HEK293 (cell line): ENCODE measurements around the gene C2CD4C.
"Not testable (repeated sequence)": the region's sequence is repeated elsewhere in the genome, so short reads cannot be mapped to it uniquely, and the experiment has no call there.

Source experiments
- CTCF ChIA-PET: fragments of 350-600 bp; formaldehyde crosslinking; extraction: SDS; loops from one replicate; lab custom pipeline; 2021; ENCODE audit warnings: antibody characterized with exemption; lab: Yijun Ruan, JAX
- POLR2A ChIA-PET: fragments of 300-600 bp; formaldehyde crosslinking; extraction: SDS; loops from one replicate; lab custom pipeline; 2020; ENCODE audit warnings: antibody characterized with exemption, inconsistent platforms; lab: Yijun Ruan, JAX
- H3K27ac ChIP-seq: fragments of 200-500 bp; sonication (Bioruptor generic); 2 replicates; pipeline ENCODE4 v1.5.1; 2014; ENCODE audit warnings: low read depth, low read length, control low read depth, inconsistent platforms; ENCODE audit errors: extremely low read depth
- H3K36me3 ChIP-seq, 2 experiments: fragments of 200-500 bp in 1 of 2; sonication (Bioruptor generic) in 1 of 2; 1 replicate in 1 of 2; 2 replicates in 1 of 2; pipeline ENCODE4 v1.5.1; 2014 to 2017; ENCODE audit warnings: inconsistent platforms in 2 of 2, low read length in 2 of 2; ENCODE audit not compliant: control insufficient read depth in 2 of 2, insufficient read depth in 1 of 2
- H3K4me1 ChIP-seq: fragments of 200-500 bp; sonication (Bioruptor generic); 2 replicates; pipeline ENCODE4 v1.5.1; 2014; ENCODE audit warnings: mild to moderate bottlenecking, low read length, inconsistent platforms; ENCODE audit not compliant: control insufficient read depth, insufficient read depth
- H3K4me3 ChIP-seq: 2 replicates; pipeline ENCODE4 v1.5.1; 2011; ENCODE audit warnings: low read depth, mild to moderate bottlenecking, control low read depth, low read length, moderate library complexity
- H3K9me3 ChIP-seq: fragments of 200-500 bp; sonication (Bioruptor generic); 2 replicates; pipeline ENCODE4 v1.5.1; 2014; ENCODE audit warnings: low read depth, low read length, inconsistent platforms; ENCODE audit not compliant: control insufficient read depth, insufficient read depth
- OVOL3 ChIP-seq: fragments of 450-650 bp; formaldehyde crosslinking; IDR thresholded peaks from 2 replicates; pipeline ENCODE4 v1.5.1; 2016; ENCODE audit warnings: missing biosample characterization, missing genetic modification characterization
- SP2 ChIP-seq: fragments of 450-650 bp; formaldehyde crosslinking; IDR thresholded peaks from 2 replicates; pipeline ENCODE4 v1.5.1; 2016; ENCODE audit warnings: missing biosample characterization, missing genetic modification characterization
- ZNF157 ChIP-seq: fragments of 450-650 bp; formaldehyde crosslinking; IDR thresholded peaks from 2 replicates; pipeline ENCODE4 v1.5.1; 2016; ENCODE audit warnings: missing biosample characterization, missing genetic modification characterization
- ZNF48 ChIP-seq: fragments of 450-650 bp; formaldehyde crosslinking; IDR thresholded peaks from 2 replicates; pipeline ENCODE4 v1.5.1; 2016; ENCODE audit warnings: missing biosample characterization, missing genetic modification characterization
- ZNF510 ChIP-seq: fragments of 450-650 bp; formaldehyde crosslinking; IDR thresholded peaks from 2 replicates; pipeline ENCODE4 v1.5.1; 2018; ENCODE audit warnings: mild to moderate bottlenecking, missing genetic modification characterization, missing biosample characterization; ENCODE audit not compliant: insufficient replicate concordance
- ZNF548 ChIP-seq: fragments of 450-650 bp; formaldehyde crosslinking; IDR thresholded peaks from 2 replicates; pipeline ENCODE4 v1.5.1; 2016; ENCODE audit warnings: missing biosample characterization, missing genetic modification characterization
- ZNF596 ChIP-seq: fragments of 450-650 bp; IDR thresholded peaks from 2 replicates; pipeline ENCODE4 v1.5.0; 2018; ENCODE audit warnings: missing biosample characterization, mild to moderate bottlenecking, missing genetic modification characterization, moderate library complexity
- ZNF610 ChIP-seq: fragments of 450-650 bp; formaldehyde crosslinking; IDR thresholded peaks from 2 replicates; pipeline ENCODE4 v1.5.1; 2016; ENCODE audit warnings: missing biosample characterization, missing genetic modification characterization, borderline replicate concordance
- ZNF623 ChIP-seq: fragments of 450-650 bp; formaldehyde crosslinking; IDR thresholded peaks from 2 replicates; pipeline ENCODE4 v1.5.1; 2016; ENCODE audit warnings: missing biosample characterization, missing genetic modification characterization
- ZNF624 ChIP-seq: fragments of 450-650 bp; formaldehyde crosslinking; IDR thresholded peaks from 2 replicates; pipeline ENCODE4 v1.5.1; 2017; ENCODE audit warnings: missing biosample characterization, missing genetic modification characterization
- ZNF830 ChIP-seq: fragments of 450-650 bp; IDR thresholded peaks from 2 replicates; pipeline ENCODE4 v1.5.0; 2018; ENCODE audit warnings: missing biosample characterization, missing genetic modification characterization, low read depth, mild to moderate bottlenecking, moderate library complexity
- TF ChIP-seq, protein P1 (sequence below): fragments of 450-650 bp; formaldehyde crosslinking; IDR thresholded peaks from 2 replicates; pipeline ENCODE4 v1.5.1; 2016; ENCODE audit warnings: missing biosample characterization, missing genetic modification characterization
- TF ChIP-seq, protein P2 (sequence below): sonication (generic); formaldehyde crosslinking; IDR thresholded peaks from 2 replicates; pipeline ENCODE4 v1.8.1; 2022; ENCODE audit warnings: mild to moderate bottlenecking, moderate library complexity, missing genetic modification reagents

The C2CD4C gene

DNA sequence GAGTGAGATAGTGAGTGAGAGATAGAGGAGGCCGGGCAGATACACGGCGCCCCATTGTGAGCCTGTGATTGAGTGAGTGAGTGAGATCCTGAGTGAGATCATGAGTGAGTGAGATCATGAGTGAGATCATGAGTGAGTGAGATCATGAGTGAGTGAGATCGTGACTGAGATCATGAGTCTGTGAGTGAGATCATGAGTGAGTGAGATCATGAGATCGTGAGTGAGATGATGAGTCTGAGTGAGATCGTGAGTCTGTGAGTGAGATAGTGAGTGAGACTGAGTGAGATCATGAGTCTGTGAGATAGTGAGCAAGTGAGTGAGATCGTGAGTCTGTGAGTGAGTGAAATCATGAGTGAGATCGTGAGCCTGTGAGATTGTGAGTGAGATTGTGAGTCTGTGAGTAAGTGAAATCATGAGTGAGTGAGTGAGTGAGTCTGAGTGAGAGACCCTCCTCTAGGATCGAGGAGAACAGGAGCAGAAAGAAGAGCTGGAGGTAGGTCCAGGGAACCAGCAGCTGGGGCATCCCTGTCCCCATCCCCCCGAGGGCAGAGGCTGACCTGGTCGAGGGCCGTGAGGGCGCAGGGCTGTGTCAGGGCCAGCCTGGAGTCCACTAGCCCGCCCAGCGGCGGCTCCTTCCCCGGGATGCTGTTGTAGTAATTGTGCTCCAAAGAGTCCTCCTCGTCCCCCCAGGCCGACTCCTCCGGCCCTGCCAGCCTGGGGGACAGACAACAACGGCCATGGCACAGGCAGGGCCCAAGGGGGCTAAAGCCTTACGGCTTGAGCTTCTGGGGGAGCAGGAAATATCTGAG lies 25.4 kb upstream of the C2CD4C start (continued):
- TF ChIP-seq OVOL3 (no peak), SP2 (tag by site-specific recombination) (0 out of 2 replicates have a peak, but pooled peaks have one; percentile 14)
- TF ChIP-seq, all 188 proteins: peak for 55

DNA sequence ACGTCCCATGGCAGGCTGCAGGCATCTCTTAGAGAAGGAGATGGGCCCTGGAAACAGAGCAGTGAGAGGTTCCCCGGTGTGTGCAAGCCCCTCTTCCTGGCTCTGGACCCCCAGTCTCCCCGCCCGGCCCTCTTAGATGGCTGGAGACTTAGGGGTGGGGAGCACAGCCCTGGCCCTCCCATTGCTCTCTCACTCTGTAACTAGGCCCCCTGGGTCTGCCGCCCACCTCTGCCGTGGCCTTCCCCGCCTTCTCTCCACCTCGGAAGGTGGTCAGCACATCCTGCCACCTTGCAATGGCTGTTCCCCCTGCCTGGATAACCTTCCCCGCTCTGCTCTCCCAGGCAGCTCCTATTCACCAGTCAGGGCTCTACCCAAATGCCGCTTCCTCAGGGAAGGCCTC lies 21.8 kb upstream of the C2CD4C start:
- TF ChIP-seq ZNF610 = no peak
- TF ChIP-seq, all 188 proteins: peak for 0

GRCh38 chr19:428149-428548 lies 19.2 kb upstream of the C2CD4C start:
- Histone ChIP-seq H3K9me3 (no peaks in the 10 kb centered on the region), H3K4me3 (no peak overlapping the region), H3K4me1 (no peaks in the 10 kb centered on the region), H3K36me3 (peaks cover 0 to 40% of the 10 kb centered on the region in 2 experiments; a peak in 1 of 3 replicates), H3K27ac (no peak overlapping the region)
- ChIA-PET POLR2A (no interaction called here), CTCF (no interaction called here)
- no peak for TF ChIP-seq ZNF48
- no peak for TF ChIP-seq ZNF830 (tag by site-specific recombination)
- no peak for TF ChIP-seq ZNF157 (tag by site-specific recombination)
- no peak for TF ChIP-seq ZNF624 (tag by site-specific recombination)
- TF ChIP-seq, protein P1, sequence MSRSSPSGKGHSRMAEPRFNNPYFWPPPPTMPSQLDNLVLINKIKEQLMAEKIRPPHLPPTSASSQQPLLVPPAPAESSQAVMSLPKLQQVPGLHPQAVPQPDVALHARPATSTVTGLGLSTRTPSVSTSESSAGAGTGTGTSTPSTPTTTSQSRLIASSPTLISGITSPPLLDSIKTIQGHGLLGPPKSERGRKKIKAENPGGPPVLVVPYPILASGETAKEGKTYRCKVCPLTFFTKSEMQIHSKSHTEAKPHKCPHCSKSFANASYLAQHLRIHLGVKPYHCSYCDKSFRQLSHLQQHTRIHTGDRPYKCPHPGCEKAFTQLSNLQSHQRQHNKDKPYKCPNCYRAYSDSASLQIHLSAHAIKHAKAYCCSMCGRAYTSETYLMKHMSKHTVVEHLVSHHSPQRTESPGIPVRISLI (tag by site-specific recombination) = no peak
- TF ChIP-seq ZNF596 (tag by site-specific recombination) = no peak
- no peak for TF ChIP-seq ZNF548 (tag by site-specific recombination)
- TF ChIP-seq, protein P2, sequence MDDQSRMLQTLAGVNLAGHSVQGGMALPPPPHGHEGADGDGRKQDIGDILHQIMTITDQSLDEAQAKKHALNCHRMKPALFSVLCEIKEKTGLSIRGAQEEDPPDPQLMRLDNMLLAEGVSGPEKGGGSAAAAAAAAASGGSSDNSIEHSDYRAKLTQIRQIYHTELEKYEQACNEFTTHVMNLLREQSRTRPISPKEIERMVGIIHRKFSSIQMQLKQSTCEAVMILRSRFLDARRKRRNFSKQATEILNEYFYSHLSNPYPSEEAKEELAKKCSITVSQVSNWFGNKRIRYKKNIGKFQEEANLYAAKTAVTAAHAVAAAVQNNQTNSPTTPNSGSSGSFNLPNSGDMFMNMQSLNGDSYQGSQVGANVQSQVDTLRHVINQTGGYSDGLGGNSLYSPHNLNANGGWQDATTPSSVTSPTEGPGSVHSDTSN (CRISPR knock-in tag) = no peak
- no peak for TF ChIP-seq ZNF510 (tag by site-specific recombination)
- no peak for TF ChIP-seq ZNF623

More for the DNA sequence above, 21.8 kb upstream of the C2CD4C start:
- CTCF ChIA-PET = no interaction called here
- no peaks in the 10 kb centered on the region for H3K4me1 ChIP-seq
- POLR2A ChIA-PET = no interaction called here
- no peak overlapping the region for H3K27ac ChIP-seq
- H3K9me3 ChIP-seq = no peaks in the 10 kb centered on the region
- no peak overlapping the region for H3K4me3 ChIP-seq
- peaks cover 3 to 46% of the 10 kb centered on the region in 2 experiments; a peak in 1 of 3 replicates for H3K36me3 ChIP-seq

- H3K9me3 ChIP-seq = not testable (repeated sequence)
These were observed 18.7 kb upstream of the C2CD4C start for GRCh38 chr19:427675-428074.

More at GRCh38 chr19:427675-428074, 18.7 kb upstream of the C2CD4C start:
- H3K36me3 ChIP-seq = peaks cover 0 to 40% of the 10 kb centered on the region in 2 experiments; a peak in 1 of 3 replicates
- H3K27ac ChIP-seq, H3K4me3 ChIP-seq, POLR2A ChIA-PET, H3K4me1 ChIP-seq, CTCF ChIA-PET: not testable (repeated sequence)
